ENCODE data around the gene XYLT1.

Gene XYLT1

DNA sequence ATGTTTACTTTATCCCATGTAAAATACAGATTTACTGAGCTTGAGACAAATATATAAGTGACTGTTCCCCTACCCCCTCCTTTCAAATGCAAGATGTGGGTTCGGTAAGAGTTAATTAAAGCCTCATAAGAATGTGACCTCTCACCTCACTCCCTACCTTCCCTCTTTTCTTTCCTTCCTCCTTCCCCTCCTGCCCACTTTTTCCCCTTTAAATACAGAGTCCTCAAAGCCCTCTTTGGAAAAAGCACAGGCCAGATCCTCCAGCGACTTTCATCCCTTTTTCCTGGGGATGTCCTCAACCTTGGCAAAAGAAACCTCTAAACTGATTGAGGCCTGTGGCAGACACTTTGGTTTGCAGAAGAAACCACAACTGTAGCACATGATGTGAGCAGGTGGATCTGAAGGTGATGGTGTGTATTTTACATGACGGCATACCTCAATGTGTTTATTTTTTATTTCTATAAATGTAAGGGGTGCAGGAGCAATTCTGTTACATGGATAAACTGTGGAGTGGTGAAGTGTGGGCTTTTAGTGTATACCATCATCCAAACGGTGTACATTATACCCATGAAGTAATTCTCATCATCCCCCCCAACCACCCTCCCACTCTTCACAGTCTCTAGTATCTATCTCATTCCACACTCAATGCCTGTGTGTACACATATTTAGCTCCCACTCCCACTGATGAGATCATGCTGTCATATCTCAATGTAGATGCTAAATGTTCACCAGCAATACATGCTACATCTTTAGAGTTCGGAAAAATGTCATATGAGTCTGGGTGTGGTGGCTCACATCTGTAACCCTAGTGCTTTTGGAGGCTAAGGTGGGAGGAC lies 77.7 kb downstream of the XYLT1 start:
- no peak for DNase-seq

DNA sequence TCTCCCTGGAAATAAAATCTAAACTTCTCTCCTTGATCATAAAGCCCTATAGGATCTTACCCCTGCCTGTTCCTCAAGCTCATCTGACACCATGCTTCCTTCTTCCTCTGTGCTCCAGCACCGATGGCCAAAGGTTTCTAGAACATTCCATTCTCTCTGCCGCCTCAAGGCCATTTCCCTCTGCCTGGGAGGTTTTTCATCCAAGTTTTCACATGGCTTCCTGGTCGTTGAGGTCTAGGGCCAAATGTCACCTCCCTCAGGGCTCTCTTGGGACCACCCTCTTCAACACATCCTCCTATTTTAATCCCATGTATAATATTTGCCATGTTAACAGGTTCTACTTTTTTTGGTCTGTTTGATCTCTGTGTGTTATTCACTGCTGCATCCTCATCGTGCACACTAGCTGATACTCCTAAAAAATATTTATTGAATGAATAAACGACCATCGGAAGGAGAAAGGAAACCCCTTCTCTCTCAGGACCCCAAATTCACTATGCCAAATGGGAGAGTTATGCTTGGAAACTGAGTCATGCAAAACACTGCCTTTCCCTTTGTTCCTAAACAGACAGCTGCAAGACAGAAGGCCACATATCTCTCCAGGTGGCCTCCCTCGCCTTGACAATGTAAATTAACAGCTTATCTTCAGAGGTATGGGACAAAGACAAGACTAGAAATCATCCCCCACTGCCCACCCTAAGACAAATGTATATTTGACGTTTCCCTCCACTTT lies 78.5 kb downstream of the XYLT1 start:
- no peak for DNase-seq

DNA sequence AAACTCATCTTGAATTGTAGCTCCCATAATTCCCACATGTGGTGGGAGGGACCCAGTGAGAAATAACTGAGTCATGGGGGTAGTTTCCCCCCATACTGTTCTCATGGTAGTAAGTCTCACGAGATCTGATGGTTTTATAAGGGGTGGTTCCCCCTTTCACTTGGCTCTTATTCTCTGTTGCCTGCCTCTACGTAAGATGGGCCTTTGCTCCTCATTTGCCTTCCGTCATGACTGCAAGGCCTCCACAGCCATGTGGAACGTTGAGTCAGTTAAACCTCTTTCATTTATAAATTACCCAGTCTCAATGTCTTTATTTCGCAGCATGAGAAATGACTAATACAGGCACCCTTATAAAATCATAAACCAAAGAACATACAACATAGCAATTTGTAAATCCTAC lies 79.0 kb downstream of the XYLT1 start:
- DNase-seq: no peak

DNA sequence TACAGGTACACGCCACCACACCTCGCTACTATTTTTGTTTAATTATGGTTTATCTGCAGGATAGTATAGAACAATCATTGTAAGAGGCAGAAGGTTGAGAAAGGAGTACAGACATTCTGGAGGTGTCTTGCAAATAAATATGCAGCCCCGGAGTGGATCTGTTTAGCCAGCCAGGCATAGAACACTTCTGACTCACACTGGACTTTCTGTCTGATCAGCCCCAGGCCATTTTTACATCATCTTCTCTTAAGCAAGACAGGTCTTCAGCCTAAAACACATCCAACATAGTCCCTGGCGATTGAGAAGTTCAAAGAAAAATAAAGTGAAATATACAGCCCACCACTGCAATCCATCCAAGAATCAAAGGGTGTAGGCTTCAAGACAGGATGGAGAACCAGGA lies 81.4 kb downstream of the XYLT1 start:
- no peak for DNase-seq

DNA sequence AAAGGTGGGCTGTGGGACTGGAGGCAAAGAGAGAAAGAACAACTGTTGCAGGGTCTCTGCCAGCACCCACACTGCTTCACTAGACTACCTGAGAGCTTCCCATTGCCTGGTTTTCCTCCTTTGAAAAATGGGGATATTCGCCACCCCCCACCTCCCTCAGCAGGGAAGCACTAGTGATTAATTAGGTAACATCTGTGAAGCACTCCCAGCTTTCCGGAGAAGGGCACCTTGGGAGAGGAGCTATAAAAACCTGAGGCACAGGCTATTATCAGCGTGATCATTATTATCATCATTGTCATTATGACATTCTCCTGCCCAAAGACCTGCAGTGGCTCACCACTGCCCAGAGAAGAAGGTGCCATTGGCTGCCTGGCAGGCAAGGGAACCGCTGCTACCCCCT lies 83.5 kb downstream of the XYLT1 start:
- no peak for DNase-seq

DNA sequence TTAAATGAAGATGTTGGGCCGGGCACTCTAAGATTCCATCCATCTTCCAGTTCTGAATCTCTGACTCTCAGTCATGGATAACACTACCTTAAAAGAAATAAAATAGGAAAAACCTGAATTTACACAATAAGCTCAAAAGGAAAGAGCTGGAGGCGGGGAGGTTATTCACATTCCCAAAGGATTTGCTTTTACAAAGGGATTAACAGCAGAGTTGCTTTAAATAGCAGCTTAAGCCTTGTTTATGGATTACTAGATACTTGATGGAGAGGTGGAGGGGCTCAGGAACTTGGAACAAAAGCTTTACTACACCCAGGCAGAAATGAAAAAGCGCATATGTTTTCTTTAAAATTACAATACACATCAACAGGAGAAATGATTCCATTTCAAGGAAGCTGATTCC lies 84.5 kb downstream of the XYLT1 start:
- no peak for DNase-seq

DNA sequence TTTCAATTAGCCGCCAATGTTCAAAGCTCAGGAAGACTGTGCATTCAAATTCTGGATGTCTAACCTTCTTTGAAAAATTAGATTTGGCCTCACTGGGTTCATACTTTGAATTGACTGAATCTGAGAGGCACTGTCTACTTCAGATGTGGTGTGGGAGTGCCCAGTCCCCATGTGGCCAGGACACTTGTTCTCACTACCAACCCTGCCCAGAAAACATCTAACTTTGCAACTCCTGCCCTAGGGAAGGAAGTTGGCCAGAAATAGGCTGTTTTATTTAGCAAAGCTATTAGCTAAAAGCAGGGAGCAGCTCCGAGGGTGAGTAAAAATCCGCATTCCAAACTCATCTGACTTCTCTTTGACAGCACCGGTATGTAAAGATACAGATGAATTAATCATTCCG lies 86.3 kb downstream of the XYLT1 start:
- no peak for DNase-seq

DNA sequence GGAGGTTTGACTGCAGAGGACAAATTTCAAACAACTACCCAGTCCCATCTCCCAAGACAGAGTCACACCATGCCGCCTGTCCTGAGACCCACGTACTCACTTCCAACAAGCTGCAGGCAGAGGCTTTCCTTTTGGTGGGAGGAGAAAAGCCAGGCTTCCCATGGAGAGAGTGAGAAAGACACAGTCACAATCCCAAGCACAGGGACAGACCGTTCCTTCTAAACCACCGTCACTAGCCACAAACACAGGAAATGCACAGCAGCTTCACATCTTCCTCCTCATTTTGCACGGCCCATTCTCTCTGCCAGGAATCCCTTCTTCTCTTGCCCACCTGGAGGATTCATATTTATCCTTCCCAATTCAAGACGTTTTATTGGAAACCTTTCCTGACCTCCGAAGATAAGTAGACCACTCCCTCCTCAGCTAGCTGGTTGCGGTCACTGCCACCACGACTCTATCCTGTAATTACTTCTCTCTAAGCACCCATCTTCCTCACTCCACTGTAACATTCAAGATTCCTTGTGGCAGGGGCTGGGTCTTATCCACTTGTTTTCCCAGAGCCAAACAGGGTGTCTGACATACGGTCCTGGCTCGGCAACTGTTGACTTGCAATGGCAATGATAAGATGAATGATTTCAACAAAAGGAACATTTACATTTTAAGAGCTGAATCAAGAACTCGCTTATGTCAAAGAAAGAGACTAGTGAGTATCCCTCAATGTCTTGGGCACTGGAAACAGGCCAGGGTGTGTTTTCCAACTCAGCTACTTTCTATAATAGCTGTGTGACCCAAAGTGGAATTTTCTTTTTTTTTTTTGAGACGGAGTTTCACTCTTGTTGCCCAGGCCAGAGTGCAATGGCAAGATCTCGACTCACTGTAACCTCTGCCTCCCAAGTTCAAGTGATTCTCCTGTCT lies 87.6 kb downstream of the XYLT1 start:
- DNase-seq: no peak

DNA sequence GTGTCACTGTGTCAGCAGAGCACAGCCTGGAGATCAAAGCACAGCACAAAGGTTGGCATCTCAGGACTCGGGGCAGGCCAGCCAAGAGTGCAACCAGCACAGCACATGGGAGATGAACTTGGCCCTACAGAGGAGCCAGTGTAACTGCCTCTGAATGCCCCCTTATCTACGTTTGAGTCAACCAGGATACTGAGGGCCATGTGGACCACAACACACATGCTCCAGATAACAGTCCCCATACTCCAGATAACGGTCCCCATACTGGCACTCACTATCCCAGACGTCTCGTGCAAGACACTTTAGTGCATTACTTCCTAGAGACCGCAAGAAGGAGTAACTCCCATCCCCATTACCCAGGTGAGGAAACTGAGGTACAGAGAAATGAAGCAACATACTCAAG lies 88.2 kb downstream of the XYLT1 start:
- DNase-seq: no peak

DNA sequence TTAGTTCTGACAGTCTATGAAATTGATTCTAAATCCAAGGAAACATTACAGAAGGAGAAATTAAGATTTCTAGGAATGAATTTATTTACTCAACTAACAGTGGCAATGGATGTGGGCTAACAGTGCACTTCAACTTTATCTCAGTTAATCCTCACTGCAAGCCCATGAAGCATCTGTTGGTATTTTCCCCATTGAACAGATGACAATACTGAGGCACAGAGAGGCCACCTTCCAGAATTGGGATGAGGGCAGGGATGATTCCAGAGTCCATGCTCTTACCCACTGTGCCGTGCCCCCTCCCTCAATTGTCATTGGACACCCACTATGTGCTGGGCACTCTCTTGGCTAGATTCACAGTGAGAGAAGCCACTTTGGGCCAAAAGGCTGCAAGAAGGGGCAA lies 89.0 kb downstream of the XYLT1 start:
- DNase-seq: no peak

DNA sequence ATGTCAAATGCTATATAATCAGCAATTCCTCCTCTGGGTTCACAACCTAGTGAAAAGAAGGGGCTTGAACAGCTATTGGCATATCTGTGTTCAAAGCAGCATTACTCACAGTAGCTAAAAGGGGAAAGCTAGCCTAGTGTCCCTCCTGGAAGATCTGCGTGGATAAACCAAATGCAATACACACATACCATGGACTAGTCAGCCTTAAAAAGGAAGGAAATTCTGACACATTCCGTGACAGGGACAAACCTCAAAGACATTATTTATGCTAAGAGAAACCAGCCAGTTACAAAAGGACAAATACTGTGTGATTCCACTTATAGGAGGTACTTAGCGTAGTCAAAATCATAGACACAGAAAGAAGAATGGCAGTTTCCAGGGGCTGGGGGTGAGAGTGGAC lies 90.1 kb downstream of the XYLT1 start:
- no peak for DNase-seq

DNA sequence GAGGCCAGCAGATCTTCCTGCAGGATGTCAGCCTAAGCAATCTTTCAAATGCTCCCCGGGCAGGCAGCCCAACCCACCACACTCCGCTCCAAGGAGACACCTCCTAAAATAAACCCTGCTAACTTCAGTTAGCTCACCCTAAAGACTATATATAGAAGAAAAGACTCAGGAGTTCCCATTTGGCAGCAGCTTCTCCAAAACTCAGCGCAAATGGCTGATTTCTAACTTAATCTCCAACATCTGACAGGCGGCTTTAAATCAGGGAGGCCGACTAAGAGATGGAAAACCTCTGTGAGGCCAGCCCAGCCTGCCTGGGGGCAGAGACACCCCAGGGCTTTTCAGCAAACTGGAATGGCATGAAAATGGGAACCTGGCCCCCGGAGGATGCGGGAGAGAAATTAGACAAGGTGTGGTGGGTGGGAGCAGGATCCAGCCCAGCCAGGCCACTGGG lies 91.6 kb downstream of the XYLT1 start:
- DNase-seq: no peak

DNA sequence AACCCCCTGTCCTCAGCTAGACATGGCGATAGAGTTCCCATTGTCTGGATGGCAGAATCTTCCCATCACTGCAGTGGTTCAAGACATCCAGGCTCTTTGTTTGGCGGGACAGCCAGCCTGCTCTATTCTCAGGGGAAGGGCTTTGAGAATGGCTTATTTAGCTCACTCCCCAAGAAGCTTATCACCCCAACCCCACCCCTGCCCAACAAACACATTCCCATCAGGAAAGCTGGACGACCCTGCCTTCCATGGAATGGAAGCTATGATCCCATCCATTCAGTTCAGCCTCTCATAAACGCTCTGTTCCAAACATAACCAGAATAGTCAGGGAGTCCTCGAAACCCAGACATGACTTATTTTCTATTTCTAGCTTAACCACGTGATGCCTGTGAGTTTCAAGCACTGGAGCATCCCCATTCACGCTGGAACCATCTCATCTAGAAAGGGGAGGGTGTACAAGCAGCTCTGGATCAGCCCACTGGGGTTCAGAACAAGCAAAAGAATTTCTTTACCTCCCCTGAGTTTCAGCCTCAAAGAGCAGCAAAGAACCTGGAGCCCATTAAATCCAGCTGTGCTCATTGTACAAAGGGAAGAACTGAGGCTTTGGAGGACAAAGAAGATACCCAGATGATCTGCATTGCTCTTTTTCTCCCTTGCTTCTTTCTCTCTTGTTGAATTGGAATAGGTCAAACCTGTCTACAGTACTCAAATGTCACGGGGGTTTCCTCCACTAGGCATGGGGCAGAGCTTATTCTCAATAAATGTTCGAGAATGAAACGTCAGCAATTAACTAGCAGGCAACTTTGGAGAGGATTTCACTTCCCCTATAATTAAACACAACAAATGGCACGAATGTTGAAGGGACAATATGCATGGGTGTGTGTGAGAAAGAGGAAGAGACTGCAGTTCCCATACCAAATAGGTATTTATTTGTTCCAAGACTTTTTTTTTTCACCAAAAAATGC lies 93.1 kb downstream of the XYLT1 start:
- DNase-seq: no peak

DNA sequence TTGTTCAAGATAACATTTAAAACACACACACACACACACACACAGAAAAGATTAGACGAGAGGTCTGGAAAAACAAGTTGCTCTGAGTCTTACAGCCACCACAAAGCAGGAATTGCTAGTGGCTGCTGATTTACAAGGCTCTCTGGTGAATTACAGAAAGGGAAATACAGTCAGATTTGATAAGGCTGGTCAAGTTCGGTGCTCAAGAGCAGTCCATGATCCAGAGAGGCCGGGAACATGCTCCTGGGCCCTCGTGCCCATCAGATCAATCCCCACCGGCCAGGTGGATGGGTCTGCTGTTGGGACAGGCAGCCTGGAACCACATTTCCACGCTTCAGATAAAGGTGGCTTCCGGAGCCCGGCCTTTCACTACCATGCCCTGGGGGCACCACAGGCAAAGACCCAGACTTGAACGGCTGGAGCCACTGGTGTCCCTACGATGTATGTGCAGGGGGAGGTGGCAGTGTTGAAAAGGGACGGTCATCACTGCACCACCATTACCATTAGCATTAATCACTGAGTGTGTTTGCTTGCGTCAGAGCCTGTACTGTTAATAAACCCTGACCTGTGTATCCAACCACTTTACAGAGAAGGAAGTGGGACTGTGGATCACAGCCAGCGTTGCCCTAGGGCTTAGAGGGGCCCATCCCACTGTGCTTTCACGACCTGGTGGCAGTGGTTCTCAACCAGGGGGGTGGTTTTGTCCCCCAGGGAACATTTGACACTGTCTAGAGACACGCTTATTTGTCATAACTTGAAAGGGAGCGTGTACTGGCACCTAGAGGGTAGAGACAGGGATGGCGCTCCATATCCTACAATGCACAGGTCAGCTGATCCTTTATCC lies 95.1 kb downstream of the XYLT1 start:
- DNase-seq: no peak

DNA sequence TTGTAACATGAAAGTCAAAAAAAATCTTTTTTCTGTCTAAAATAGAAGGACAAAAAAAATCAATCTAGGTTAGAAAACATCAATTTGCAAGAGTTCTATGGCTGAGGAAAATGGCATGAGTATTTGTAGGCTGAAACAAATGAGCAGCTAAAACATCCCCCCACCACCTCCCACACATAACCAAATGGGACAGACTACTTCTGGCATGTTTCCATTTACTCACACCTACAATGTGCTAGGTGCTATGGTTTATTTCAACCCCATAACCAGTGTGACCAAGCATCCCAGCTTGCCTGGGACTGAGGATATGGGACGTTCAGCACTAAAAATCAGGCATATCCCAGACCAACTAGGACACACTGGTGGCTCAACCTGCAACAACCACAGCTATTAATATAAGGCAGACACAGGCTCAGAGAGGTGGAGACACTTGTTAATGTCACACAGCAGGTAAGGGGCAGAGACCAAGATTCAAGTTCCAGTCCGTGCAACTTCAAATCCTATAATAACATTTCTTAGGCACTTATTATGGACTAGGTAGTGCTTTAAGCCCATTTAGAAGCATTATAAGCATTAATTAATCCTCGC lies 96.0 kb downstream of the XYLT1 start:
- no peak for DNase-seq

DNA sequence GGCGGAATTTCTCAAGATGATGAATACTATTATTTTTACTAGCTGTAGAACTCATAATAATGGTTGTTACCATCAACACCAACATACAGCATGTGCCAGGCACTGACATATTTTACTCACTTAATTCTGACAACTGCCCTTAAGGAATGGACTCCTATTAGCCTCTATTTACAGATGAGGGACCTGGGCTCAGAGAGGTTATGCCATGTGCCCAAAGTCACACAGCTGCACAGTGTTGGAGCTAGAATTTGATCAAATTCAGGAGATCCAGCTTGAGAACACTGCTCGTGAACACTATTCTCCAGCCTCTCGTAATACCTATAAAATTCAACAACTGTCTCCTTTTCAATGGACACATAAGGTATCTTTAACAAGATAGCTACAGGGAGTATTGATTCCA lies 97.2 kb downstream of the XYLT1 start:
- DNase-seq: no peak

DNA sequence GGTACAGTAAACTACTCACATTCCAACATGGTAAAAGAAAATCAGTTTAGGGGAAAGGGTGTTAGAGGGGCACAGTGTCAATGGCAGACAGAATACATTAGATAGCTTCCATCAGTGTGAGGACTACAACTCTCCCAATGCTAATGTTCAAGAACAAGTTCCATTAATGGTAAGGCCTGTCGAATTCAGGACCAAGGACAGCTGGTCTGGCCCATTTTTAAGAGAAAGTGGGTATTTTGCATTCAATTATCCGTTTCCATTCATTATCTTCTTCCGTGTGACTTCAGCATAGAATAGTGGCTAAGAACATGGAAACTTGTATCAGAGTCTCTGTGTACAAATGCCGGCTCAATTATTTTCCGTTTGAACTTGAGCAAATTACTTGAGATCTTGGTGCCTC lies 98.4 kb downstream of the XYLT1 start:
- no peak for DNase-seq

DNA sequence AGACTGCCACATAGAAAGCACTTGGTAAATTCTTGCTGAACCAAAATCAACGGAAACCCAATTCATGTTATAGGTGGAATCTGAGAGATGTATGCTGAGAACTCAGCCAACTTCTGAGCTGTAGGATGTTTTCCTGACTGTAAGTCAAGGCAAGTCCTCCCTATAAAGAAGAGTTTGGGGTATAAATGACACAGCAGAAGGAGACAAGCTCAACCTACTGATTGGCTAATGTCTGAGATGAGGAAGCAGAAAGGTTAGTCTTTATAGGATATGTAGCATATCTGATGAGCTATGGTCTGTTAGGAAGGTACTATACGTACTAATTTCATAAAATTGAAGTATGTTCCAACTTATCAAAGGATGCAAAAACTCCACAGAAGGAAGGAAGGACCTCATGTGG lies 99.5 kb downstream of the XYLT1 start:
- DNase-seq: no peak

DNA sequence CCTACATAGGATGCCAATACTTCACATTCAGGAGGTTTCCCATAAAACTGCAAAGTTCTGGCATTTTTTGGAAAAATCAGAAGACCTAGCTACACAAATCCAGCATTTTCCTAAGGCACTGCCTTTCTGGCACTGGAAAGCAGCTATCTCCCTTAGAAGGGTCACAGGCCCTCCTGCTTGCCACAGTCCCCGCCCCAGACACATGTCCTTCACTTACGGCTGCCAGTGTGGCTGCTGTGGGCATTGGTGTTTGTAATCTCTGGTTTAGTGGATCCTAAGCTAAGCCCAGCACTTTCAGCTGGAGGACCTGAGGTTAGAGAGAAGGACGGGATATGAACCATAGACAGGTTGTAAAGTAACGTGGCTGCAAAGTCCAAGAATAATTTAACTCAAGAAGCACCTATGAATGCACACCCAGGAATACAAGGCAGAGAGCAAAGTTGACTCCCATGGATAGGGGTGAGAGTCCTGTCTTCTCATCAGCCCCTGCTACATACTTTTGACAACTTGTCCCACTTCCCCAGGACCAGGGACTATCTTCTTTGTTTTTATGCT lies 100.0 kb downstream of the XYLT1 start:
- no peak for DNase-seq

DNA sequence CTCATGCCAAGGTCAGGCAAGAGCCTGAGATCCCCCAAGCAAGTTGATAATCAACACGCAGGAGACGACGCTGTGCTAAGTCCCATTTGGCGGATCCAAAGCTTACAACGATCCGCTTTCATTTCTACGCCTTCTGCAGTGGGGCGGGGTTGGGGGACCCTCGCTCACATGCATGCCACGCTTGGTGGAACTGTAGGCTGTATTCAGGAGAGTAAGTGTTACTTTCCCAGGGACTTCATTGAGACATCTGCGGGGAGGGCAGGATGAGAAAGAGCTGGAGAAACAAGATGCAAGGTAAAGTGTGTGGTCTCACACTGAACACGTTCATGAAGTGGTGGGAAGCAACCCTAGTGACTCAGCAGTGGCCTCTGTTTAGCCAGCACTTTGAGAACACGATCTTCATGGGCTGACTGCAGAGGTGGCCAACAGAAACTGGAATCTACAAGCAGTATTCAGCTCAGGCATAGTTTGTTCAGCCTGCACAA lies 100.5 kb downstream of the XYLT1 start:
- peak; percentile 37 for DNase-seq
